Measurements from ENCODE around the gene TUBD1. TPM values are rescaled to one million over a fixed set of nuclear protein-coding genes. Genes with fewer than 3 reads are reported as not detected.
"Not testable (repeated sequence)": the region's sequence is repeated elsewhere in the genome, so short reads cannot be mapped to it uniquely, and the experiment has no call there.

Gene TUBD1
- total and polyA plus RNA-seq, 4 donors = 2.1 to 12.7 (median 6.0) TPM

DNA sequence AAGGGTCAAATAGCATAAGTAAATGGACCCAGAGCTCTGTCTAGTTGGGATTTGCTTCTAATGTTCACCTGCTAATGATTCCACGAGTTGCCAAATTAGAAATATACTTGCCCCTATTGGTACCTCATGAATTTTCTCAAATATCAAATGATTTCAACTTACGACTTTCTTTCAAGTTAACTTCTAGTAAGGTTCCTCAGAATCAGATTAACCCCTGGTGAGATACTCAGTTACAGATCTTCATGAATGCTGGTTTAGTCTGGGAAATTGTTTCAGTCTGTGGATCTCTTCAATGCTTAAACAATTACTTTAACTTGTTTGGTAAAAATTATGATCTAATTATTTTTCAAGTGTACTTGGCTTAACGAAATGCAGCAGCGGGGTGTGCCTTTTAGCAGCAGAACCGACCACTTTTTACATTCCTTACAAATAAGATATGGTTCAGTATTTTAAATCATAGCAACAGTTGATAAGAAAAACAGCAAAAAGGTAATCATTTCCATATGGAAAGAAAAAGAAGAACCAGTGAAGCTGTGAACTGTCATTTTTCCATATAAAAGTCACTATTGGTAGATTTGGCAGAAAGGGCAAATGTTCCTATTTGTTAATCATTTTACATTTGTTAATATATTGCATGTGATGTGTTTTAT, 34.5 kb downstream of the TUBD1 start:
- no peak for DNase-seq (ENCODE audit: low spot score)
- no peak overlapping the region for H3K27ac ChIP-seq (ENCODE audit: low read depth in 1 of 2, low read length in 2 of 2)
- TF ChIP-seq, protein P1, sequence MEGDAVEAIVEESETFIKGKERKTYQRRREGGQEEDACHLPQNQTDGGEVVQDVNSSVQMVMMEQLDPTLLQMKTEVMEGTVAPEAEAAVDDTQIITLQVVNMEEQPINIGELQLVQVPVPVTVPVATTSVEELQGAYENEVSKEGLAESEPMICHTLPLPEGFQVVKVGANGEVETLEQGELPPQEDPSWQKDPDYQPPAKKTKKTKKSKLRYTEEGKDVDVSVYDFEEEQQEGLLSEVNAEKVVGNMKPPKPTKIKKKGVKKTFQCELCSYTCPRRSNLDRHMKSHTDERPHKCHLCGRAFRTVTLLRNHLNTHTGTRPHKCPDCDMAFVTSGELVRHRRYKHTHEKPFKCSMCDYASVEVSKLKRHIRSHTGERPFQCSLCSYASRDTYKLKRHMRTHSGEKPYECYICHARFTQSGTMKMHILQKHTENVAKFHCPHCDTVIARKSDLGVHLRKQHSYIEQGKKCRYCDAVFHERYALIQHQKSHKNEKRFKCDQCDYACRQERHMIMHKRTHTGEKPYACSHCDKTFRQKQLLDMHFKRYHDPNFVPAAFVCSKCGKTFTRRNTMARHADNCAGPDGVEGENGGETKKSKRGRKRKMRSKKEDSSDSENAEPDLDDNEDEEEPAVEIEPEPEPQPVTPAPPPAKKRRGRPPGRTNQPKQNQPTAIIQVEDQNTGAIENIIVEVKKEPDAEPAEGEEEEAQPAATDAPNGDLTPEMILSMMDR (IDR thresholded peaks at IDR 0.05; ENCODE audit: low read depth, low read length, missing input control) = no peak
- TF ChIP-seq EGR1 (IDR thresholded peaks at IDR 0.05; ENCODE audit: low read depth in 2 of 2) (no peak), JUND (IDR thresholded peaks at IDR 0.05) (no peak), SP1 (IDR thresholded peaks at IDR 0.05) (no peak), FOXA1 (IDR thresholded peaks at IDR 0.05) (no peak), TAF1 (conservative IDR thresholded peaks at IDR 0.05) (no peak)
- TF ChIP-seq, protein P2, sequence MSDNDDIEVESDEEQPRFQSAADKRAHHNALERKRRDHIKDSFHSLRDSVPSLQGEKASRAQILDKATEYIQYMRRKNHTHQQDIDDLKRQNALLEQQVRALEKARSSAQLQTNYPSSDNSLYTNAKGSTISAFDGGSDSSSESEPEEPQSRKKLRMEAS (IDR thresholded peaks at IDR 0.05) = no peak
- 94% methylated on average over 5 of the region's 5 CpGs for whole genome bisulfite sequencing
- no peak overlapping the region for H3K9ac ChIP-seq (ENCODE audit: low read depth in 1 of 2, low read length in 2 of 2)
- H3K9me3 ChIP-seq (ENCODE audit: control insufficient read depth in 4 of 4, low read length in 3 of 4) = no peaks in the 10 kb centered on the region
- H3K27me3 ChIP-seq (ENCODE audit: control insufficient read depth in 4 of 4, insufficient read depth in 4 of 4, low read length in 3 of 4) = no peaks in the 10 kb centered on the region
- H3K36me3 ChIP-seq (ENCODE audit: control insufficient read depth in 4 of 4, insufficient read depth in 3 of 4, low read depth in 1 of 4, low read length in 3 of 4) = peaks cover 0 to 9% (median 5%) of the 10 kb centered on the region in 4 donors
- no peak overlapping the region for H3K4me3 ChIP-seq (ENCODE audit: low read depth in 1 of 3, low read length in 3 of 3)
- no peaks in the 10 kb centered on the region for H3K4me1 ChIP-seq (ENCODE audit: control insufficient read depth in 4 of 4, insufficient read depth in 4 of 4, low read length in 3 of 4)

DNA sequence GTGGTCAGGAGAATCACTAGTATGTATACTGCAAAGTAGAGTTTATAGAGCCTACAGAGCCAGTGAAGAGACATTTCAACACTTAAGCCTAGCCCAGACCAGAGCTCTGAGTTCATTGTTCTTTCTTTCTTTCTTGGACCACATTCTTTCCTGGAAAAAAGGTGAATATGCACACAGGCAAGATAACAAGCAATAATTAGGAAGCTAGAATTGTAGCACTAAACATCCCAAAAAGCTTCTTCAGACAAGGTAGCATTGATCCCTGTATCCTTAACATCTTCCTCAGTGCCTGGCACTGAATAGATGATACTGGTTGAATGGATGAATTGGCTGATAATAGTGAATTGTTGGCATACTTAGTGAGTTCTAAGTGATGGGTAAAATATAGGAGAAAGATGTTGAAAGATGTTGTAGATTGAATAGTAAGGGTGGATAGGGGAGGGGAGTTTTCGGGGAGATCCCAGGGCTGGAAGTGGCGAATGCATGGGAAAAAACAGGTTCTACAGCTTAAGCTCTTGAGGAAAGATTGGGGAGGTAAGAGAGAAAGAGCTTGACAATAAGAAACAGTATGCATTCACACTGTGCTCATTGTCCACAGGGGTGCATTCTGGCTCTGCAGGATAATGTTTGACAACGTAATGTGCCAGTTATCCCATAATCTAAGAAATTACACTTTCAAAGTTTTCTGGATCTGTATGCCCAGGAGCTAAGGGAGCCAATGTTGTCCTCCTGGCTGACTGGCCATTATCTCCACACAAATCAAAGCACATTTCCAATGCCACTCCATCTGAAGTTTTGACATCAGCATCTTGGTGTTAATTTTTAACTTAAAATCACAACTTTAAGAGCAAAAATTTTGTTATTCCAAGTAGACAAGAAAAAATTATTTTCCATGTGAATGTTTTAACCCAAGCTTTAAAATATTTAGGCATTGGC, 35.6 kb downstream of the TUBD1 start:
- no peak for DNase-seq (ENCODE audit: low spot score)

DNA sequence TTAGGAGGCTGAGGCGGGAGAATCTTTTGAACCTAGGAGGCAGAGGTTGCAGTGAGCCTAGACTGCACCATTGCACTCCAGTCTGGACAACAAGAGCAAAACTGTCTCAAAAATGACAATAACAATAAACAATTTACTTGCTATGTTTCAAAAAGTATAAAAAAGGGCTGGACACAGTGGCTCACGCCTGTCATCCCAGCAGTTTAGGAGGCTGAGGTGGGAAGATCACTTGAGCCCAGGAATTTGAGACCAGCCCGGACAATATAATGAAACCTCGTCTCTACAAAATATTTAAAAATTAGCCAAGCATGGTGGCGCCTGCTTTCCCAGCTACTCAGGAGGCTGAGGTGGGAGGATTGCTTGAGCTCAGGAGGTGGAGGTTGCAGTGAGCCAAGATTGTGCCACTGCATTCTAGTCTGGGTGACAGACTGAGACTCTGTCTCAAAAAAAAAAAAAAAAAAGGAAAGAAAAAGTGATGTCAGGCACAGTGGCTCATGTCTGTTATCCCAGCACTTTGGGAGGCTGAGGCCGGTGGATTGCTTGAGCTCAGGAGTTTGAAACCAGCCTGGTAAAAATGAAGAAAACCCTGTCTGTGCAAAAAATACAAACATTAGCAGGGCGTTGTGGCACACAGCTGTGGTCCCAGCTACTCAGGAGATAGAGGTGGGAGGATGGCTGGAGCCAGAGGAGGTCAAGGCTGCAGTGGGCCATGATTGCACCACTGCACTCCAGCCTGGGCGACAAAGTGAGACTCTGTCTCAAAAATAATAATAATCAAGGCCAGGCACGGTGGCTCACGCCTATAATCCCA, 38.6 kb downstream of the TUBD1 start:
- H3K9ac ChIP-seq (ENCODE audit: low read depth in 1 of 2, low read length in 2 of 2); H3K27me3 ChIP-seq (ENCODE audit: control insufficient read depth in 4 of 4, insufficient read depth in 4 of 4, low read length in 3 of 4); H3K4me1 ChIP-seq (ENCODE audit: control insufficient read depth in 4 of 4, insufficient read depth in 4 of 4, low read length in 3 of 4); H3K27ac ChIP-seq (ENCODE audit: low read depth in 1 of 2, low read length in 2 of 2); H3K4me3 ChIP-seq (ENCODE audit: low read depth in 1 of 3, low read length in 3 of 3); H3K9me3 ChIP-seq (ENCODE audit: control insufficient read depth in 4 of 4, low read length in 3 of 4); H3K36me3 ChIP-seq (ENCODE audit: control insufficient read depth in 4 of 4, insufficient read depth in 3 of 4, low read depth in 1 of 4, low read length in 3 of 4); DNase-seq (ENCODE audit: low spot score): not testable (repeated sequence)
- WGBS = 95% methylated on average over 10 of the region's 10 CpGs

More for the DNA sequence above, 35.6 kb downstream of the TUBD1 start:
- TF ChIP-seq, protein P3, sequence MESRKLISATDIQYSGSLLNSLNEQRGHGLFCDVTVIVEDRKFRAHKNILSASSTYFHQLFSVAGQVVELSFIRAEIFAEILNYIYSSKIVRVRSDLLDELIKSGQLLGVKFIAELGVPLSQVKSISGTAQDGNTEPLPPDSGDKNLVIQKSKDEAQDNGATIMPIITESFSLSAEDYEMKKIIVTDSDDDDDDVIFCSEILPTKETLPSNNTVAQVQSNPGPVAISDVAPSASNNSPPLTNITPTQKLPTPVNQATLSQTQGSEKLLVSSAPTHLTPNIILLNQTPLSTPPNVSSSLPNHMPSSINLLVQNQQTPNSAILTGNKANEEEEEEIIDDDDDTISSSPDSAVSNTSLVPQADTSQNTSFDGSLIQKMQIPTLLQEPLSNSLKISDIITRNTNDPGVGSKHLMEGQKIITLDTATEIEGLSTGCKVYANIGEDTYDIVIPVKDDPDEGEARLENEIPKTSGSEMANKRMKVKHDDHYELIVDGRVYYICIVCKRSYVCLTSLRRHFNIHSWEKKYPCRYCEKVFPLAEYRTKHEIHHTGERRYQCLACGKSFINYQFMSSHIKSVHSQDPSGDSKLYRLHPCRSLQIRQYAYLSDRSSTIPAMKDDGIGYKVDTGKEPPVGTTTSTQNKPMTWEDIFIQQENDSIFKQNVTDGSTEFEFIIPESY (IDR thresholded peaks at IDR 0.05) = no peak
- TF ChIP-seq JUND (IDR thresholded peaks at IDR 0.05) (no peak), FOXA2 (IDR thresholded peaks at IDR 0.05) (no peak), EGR1 (IDR thresholded peaks at IDR 0.05; ENCODE audit: low read depth in 2 of 2) (no peak), RAD21 (IDR thresholded peaks at IDR 0.05) (no peak)
- TF ChIP-seq, protein P2 (IDR thresholded peaks at IDR 0.05) = no peak
- H3K9ac ChIP-seq (ENCODE audit: low read depth in 1 of 2, low read length in 2 of 2) = no peak overlapping the region
- H3K27ac ChIP-seq (ENCODE audit: low read depth in 1 of 2, low read length in 2 of 2) = no peak overlapping the region
- WGBS = 91% methylated on average over 3 of the region's 3 CpGs
- peaks cover 0 to 5% (median 2%) of the 10 kb centered on the region in 4 donors for H3K36me3 ChIP-seq (ENCODE audit: control insufficient read depth in 4 of 4, insufficient read depth in 3 of 4, low read depth in 1 of 4, low read length in 3 of 4)
- no peak overlapping the region for H3K4me3 ChIP-seq (ENCODE audit: low read depth in 1 of 3, low read length in 3 of 3)
- H3K9me3 ChIP-seq (ENCODE audit: control insufficient read depth in 4 of 4, low read length in 3 of 4) = no peaks in the 10 kb centered on the region
- no peaks in the 10 kb centered on the region for H3K27me3 ChIP-seq (ENCODE audit: control insufficient read depth in 4 of 4, insufficient read depth in 4 of 4, low read length in 3 of 4)
- H3K4me1 ChIP-seq (ENCODE audit: control insufficient read depth in 4 of 4, insufficient read depth in 4 of 4, low read length in 3 of 4) = no peaks in the 10 kb centered on the region

All from liver (tissue), 9 donors.